ENCODE measurements around the gene YWHAE.

DNA sequence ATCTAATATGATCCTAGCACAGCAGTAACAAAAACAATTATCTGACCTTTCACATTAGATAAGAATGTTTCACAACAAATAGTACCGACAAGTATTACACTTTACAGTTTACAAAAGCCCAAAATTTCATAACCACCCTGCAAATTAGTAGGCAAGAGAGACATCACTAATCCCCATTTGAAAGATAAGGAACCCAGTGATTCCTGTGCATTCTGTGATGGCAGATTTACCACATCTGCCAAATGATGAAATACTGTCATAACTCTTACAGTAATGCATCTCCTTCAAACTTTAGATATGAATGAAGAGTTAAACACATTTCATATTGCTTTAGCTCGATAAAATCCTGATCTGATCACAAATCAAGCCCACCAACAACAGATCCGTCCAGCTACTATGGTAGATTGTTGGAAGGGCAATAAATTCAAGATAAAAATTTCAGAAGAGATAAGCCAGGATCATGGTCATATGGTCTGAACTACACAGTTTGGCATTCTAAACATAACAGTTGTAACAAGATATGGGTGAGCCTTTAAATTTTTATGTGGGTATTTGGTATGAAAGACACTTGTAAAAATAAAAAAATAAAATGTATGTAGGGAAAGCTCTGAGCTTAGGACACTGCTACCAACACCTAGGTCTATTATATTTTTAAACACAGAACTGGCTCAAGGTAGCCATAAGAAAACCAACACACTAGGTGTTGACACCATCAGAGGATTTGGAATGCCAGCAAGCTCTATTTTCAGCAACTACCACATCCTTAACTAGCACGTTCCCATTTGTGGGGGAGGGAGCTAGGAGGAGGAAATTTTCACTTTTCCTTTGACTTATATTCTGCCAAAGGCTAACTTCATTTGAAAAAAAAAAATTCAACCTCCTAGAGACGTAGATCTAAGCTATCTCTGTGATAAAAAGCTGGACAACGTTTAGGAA is 9.3 kb downstream of the YWHAE start:
- TF ChIP-seq, protein P1, sequence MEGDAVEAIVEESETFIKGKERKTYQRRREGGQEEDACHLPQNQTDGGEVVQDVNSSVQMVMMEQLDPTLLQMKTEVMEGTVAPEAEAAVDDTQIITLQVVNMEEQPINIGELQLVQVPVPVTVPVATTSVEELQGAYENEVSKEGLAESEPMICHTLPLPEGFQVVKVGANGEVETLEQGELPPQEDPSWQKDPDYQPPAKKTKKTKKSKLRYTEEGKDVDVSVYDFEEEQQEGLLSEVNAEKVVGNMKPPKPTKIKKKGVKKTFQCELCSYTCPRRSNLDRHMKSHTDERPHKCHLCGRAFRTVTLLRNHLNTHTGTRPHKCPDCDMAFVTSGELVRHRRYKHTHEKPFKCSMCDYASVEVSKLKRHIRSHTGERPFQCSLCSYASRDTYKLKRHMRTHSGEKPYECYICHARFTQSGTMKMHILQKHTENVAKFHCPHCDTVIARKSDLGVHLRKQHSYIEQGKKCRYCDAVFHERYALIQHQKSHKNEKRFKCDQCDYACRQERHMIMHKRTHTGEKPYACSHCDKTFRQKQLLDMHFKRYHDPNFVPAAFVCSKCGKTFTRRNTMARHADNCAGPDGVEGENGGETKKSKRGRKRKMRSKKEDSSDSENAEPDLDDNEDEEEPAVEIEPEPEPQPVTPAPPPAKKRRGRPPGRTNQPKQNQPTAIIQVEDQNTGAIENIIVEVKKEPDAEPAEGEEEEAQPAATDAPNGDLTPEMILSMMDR (IDR thresholded peaks at IDR 0.05; ENCODE audit: low read length): no peak
- no peak for TF ChIP-seq EZH2 (IDR thresholded peaks at IDR 0.05; ENCODE audit: borderline replicate concordance, low read length)

Data from OCI-LY1 (cell line).